Measurements from ENCODE around the gene ASGR2. TPM values are rescaled to one million over a fixed set of nuclear protein-coding genes. Genes with fewer than 3 reads are reported as not detected.
A peak's percentile ranks its signal among the peaks of the same experiment; 100 is the strongest.

The ASGR2 gene
- total RNA-seq, 1 experiment from 2014 or later: not detected

DNA sequence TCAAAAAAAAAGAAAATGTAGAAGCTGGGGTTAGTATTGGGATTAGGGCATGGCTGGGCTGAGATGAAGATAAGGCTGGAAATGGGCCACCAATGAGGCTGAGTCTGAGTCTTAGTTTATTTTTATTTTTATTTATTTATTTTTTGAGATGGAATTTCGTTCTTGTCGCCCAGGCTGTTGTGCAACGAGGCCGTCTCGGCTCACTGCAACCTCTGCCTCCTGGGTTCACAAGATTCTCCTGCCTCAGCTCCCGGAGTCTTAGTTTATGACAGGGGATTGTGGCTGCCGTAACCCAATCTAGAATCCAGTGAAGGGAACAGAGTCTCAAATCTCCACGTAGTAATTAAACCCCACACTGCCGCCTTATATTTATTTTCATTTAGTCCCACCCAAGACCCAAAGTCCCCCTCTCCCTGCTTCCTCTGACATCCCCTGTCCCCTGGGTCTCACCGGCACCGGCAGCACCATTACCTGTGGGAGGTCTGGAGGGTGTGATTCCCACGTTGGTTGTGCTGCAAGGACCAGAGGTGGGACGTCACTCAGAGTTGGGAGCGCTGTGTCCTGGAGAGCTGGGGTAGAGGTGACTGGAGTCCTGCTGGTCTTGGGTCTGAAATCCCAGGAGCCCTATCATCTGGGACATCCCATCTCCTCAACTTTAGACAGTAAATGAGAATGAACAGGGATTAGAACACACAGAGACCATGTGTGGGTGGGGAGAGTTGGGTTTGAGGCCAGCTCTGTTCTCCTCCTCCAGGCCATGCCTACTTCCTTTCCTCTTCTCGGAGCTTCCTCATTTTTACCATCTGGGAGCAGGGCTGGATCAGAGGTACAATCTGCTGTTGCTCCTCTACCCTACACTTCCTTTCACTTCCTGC, 34.8 kb downstream of the ASGR2 start, which contains the start of gene CLEC10A:
CLEC10A (minus strand) TSS at position 671 of the 875 bp plus-strand sequence. CDS start 1,439 bp downstream, outside the sequence.
- in situ Hi-C loops (cut with HindIII; ENCODE audit: low pct_unique_long_range_greater_than_20kb, low sequenced_read_pairs): no loop called here
- DNase-seq (ENCODE audit: low read depth): no peak

DNA sequence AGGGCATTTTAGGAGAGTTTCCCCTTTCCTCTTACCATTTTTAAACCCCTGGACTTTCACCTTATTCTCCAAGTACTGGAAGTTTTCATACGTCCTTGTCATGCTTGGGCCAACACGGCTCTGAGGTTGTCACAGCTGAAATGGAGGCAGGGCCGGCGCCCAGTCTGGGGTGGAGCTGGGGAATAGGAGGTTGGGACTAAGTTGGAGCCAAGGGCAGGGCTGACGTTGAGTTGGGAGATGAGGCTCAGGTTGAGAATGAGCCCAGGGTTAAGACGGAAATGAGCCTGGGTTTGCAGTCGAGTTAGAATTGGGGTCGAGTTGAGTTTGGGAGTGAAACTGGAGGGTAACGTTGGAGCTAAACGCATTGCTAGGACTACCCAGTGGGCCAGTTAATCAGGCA, 35.9 kb downstream of the ASGR2 start:
- in situ Hi-C loops (cut with HindIII; ENCODE audit: low pct_unique_long_range_greater_than_20kb, low sequenced_read_pairs): no loop called here
- no peak for DNase-seq (ENCODE audit: low read depth)

- in situ Hi-C loops (cut with HindIII; ENCODE audit: low pct_unique_long_range_greater_than_20kb, low sequenced_read_pairs): no loop called here
- no peak for DNase-seq (ENCODE audit: low read depth)
Measured at GRCh38 chr17:7077911-7078546, 36.6 kb downstream of the ASGR2 start.

GRCh38 chr17:7074931-7075330, 39.7 kb downstream of the ASGR2 start:
- in situ Hi-C loops (cut with HindIII; ENCODE audit: low pct_unique_long_range_greater_than_20kb, low sequenced_read_pairs): no loop called here
- no peak for DNase-seq (ENCODE audit: low read depth)

- DNase-seq (ENCODE audit: low read depth): no peak
- in situ Hi-C loops (cut with HindIII; ENCODE audit: low pct_unique_long_range_greater_than_20kb, low sequenced_read_pairs): no loop called here
Measured at GRCh38 chr17:7072406-7072805, 42.2 kb downstream of the ASGR2 start.

DNA sequence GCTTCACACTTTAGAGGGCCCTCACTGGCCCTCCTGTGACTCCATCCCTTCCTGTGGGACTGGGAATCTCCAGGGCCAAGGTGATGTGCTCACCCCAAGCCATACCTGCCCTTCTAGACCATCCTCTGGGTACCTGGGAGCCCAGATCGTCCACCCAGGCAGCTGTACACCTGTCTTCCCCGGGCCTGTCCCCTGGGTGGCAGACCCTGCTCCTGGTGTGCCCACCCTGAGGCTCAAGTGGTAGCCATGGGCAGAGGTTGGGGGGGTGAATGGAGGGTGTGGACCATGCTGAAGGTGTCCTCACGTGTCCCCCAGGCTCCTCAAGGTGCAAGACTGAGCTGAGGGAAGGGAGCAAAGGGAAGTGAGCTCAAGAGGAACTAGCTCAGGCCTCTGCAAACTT, 43.9 kb downstream of the ASGR2 start:
- DNase-seq (ENCODE audit: low read depth): no peak
- in situ Hi-C loops (cut with HindIII; ENCODE audit: low pct_unique_long_range_greater_than_20kb, low sequenced_read_pairs): no loop called here

DNA sequence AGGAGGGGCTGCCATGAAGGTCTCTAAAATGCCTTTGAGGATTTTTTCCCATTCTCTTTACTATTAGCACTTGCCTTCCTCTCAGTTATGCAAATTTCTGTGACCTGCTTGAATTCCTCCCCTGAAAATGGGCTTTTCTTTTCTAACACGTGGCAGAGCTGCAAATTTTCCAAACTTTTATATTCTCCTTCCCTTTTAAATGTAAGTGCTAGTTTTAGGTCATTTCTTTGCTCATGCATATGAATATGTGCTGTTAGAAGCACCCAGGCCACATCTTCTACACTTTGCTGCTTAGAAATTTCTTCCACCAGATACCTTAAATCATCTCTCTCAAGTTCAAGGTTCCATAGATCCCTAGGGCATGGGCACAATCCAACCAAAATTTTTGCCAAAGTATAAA, 46.4 kb downstream of the ASGR2 start:
- no peak for DNase-seq (ENCODE audit: low read depth)
- in situ Hi-C loops (cut with HindIII; ENCODE audit: low pct_unique_long_range_greater_than_20kb, low sequenced_read_pairs): no loop called here

DNA sequence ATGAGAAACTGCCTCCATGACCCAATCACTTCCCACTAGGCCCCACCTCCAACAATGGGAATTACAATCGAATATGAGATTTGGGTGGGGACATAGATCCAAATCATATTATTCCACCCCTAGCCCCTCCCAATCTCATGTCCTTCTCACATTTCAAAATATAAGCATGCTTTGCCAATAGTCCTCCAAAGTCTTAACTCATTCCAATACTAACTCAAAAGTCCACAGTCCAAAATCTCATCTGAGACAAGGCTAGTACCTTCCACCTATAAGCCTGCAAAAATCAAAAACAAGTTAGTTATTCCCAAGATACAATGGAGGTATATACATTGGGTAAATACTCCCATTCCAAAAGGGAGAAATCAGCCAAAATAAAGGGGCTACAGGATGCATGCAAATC, 47.4 kb downstream of the ASGR2 start:
- in situ Hi-C loops (cut with HindIII; ENCODE audit: low pct_unique_long_range_greater_than_20kb, low sequenced_read_pairs): no loop called here
- DNase-seq (ENCODE audit: low read depth): no peak

- in situ Hi-C loops (cut with HindIII; ENCODE audit: low pct_unique_long_range_greater_than_20kb, low sequenced_read_pairs): no loop called here
- no peak for DNase-seq (ENCODE audit: low read depth)
Measured at GRCh38 chr17:7064261-7064660, 50.4 kb downstream of the ASGR2 start.

DNA sequence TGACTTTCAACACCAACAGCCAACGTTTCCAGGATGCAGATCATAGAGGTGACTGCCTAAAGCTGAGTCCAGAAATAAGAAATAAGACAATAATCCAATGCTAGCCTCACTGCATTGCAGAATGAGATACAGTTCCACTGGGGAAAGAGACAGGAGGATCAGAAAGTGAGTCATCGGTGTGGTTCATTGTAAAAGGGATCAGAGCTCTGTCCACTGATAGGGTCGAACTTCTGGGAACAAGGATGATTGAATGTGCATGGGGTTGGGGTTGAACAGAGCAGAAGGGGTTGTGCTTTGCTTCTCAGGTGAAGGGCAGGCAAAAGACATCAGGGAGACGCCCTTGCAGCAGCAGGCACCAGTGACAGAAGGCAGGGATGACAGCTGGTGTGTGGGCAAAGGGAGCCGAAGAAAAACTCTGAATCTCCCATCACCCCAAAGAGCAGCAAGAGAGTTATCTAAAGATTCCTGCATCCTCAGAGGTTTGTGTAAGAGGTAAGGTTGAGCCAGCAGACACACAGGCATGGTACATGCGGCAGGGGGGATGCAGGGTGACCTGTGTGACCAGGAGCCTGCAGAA, 51.0 kb downstream of the ASGR2 start:
- in situ Hi-C loops (cut with HindIII; ENCODE audit: low pct_unique_long_range_greater_than_20kb, low sequenced_read_pairs): no loop called here
- no peak for DNase-seq (ENCODE audit: low read depth)

DNA sequence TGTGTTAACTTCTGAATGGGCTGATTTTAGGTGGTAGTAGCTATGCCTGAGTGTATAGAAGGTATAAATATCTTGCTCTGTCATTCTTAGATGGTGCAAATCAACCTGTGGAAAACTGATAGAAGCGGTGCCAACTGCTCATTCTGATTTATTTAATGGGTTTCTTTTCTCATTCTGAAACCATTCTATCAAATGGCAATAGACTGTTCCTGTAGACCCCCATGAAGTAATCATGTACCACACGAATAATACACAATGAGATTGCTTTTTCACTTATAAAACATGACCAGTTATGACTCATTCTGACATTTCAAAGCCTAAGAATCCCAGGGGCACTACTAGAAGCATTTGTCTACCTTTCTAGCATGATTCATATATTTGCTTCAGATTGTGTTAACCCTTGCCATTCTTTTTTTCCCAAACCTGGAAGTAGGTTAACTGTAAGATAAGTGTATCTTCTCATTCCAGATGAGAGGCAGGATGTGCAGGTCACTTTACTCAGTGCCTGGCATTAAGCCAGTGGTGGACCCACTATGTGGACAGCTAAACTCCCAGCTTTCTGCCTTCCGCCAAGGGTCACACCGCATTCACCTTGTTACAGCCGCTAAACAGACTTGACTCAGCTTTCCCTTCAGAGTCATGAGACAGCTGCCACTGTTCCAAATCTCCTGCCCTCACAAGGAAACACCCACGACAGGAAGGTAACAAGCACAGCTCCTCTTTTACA, 54.3 kb downstream of the ASGR2 start:
- in situ Hi-C loops (cut with HindIII; ENCODE audit: low pct_unique_long_range_greater_than_20kb, low sequenced_read_pairs): no loop called here

GRCh38 chr17:7058831-7059447, 55.7 kb downstream of the ASGR2 start:
- in situ Hi-C loops (cut with HindIII; ENCODE audit: low pct_unique_long_range_greater_than_20kb, low sequenced_read_pairs): no loop called here
- peak; percentile 42 for DNase-seq (ENCODE audit: low read depth)

More for the DNA sequence above, 54.3 kb downstream of the ASGR2 start:
- peak; percentile 96 for DNase-seq (ENCODE audit: low read depth)

GRCh38 chr17:7056386-7056785, 58.2 kb downstream of the ASGR2 start:
- in situ Hi-C loops (cut with HindIII; ENCODE audit: low pct_unique_long_range_greater_than_20kb, low sequenced_read_pairs): no loop called here
- peak; percentile 74 for DNase-seq (ENCODE audit: low read depth)

Other genes starting within 250 kb of the ASGR2 start
- not detected in 2 replicates for gene ALOX12, start 118.8 kb downstream of the ASGR2 start, total RNA-seq (2014; rRNA removed; shearing (Covaris generic); ENCODE audit: low replicate concordance)
- gene RNASEK, start 102.2 kb downstream of the ASGR2 start, total RNA-seq (2014; rRNA removed; shearing (Covaris generic); ENCODE audit: low replicate concordance): 128 and 131 TPM in 2 replicates
- not detected in 2 replicates for gene BCL6B, start 91.8 kb downstream of the ASGR2 start, total RNA-seq (2014; rRNA removed; shearing (Covaris generic); ENCODE audit: low replicate concordance)
- 3.7 and 8.6 TPM in 2 replicates for gene SLC16A13, start 78.8 kb downstream of the ASGR2 start, total RNA-seq (2014; rRNA removed; shearing (Covaris generic); ENCODE audit: low replicate concordance)
- not detected in 2 replicates for gene SLC16A11, start 70.7 kb downstream of the ASGR2 start, total RNA-seq (2014; rRNA removed; shearing (Covaris generic); ENCODE audit: low replicate concordance)
- gene CLEC10A, start 34.6 kb downstream of the ASGR2 start, total RNA-seq (2014; rRNA removed; shearing (Covaris generic); ENCODE audit: low replicate concordance): not detected in 2 replicates
- not detected in 2 replicates for gene ASGR1, start 64.5 kb upstream of the ASGR2 start, total RNA-seq (2014; rRNA removed; shearing (Covaris generic); ENCODE audit: low replicate concordance)
- gene DLG4, start 105.0 kb upstream of the ASGR2 start, total RNA-seq (2014; rRNA removed; shearing (Covaris generic); ENCODE audit: low replicate concordance): 2.8 and 4.8 TPM in 2 replicates
- gene ACADVL, start 105.1 kb upstream of the ASGR2 start, total RNA-seq (2014; rRNA removed; shearing (Covaris generic); ENCODE audit: low replicate concordance): 301 and 338 TPM in 2 replicates
- 33.3 and 64.4 TPM in 2 replicates for gene DVL2, start 119.7 kb upstream of the ASGR2 start, total RNA-seq (2014; rRNA removed; shearing (Covaris generic); ENCODE audit: low replicate concordance)
- gene PHF23, start 124.6 kb upstream of the ASGR2 start, total RNA-seq (2014; rRNA removed; shearing (Covaris generic); ENCODE audit: low replicate concordance): 28.0 and 39.4 TPM in 2 replicates
- gene GABARAP, start 127.6 kb upstream of the ASGR2 start, total RNA-seq (2014; rRNA removed; shearing (Covaris generic); ENCODE audit: low replicate concordance): 211 and 296 TPM in 2 replicates
- gene CTDNEP1, start 136.9 kb upstream of the ASGR2 start, total RNA-seq (2014; rRNA removed; shearing (Covaris generic); ENCODE audit: low replicate concordance): 9.6 and 19.0 TPM in 2 replicates
- gene ELP5, start 137.4 kb upstream of the ASGR2 start, total RNA-seq (2014; rRNA removed; shearing (Covaris generic); ENCODE audit: low replicate concordance): 25.5 and 32.4 TPM in 2 replicates
- gene CLDN7, start 147.7 kb upstream of the ASGR2 start, total RNA-seq (2014; rRNA removed; shearing (Covaris generic); ENCODE audit: low replicate concordance): not detected in 2 replicates
- gene SLC2A4, start 166.9 kb upstream of the ASGR2 start, total RNA-seq (2014; rRNA removed; shearing (Covaris generic); ENCODE audit: low replicate concordance): not detected in 2 replicates
- gene YBX2, start 179.8 kb upstream of the ASGR2 start, total RNA-seq (2014; rRNA removed; shearing (Covaris generic); ENCODE audit: low replicate concordance): 1.8 and 8.5 TPM in 2 replicates
- gene EIF5A, start 192.8 kb upstream of the ASGR2 start, total RNA-seq (2014; rRNA removed; shearing (Covaris generic); ENCODE audit: low replicate concordance): 483 and 624 TPM in 2 replicates
- 51.1 and 56.4 TPM in 2 replicates for gene GPS2, start 200.5 kb upstream of the ASGR2 start, total RNA-seq (2014; rRNA removed; shearing (Covaris generic); ENCODE audit: low replicate concordance)
- gene NEURL4, start 214.5 kb upstream of the ASGR2 start, total RNA-seq (2014; rRNA removed; shearing (Covaris generic); ENCODE audit: low replicate concordance): 15.0 and 17.9 TPM in 2 replicates
- 2.3 and 26.4 TPM in 2 replicates for gene ACAP1, start 221.7 kb upstream of the ASGR2 start, total RNA-seq (2014; rRNA removed; shearing (Covaris generic); ENCODE audit: low replicate concordance)
- gene KCTD11, start 237.3 kb upstream of the ASGR2 start, total RNA-seq (2014; rRNA removed; shearing (Covaris generic); ENCODE audit: low replicate concordance): 17.2 and 23.2 TPM in 2 replicates
- not detected in 2 replicates for gene TMEM95, start 240.3 kb upstream of the ASGR2 start, total RNA-seq (2014; rRNA removed; shearing (Covaris generic); ENCODE audit: low replicate concordance)